ENCODE results near the gene IL1RAPL1.

DNA sequence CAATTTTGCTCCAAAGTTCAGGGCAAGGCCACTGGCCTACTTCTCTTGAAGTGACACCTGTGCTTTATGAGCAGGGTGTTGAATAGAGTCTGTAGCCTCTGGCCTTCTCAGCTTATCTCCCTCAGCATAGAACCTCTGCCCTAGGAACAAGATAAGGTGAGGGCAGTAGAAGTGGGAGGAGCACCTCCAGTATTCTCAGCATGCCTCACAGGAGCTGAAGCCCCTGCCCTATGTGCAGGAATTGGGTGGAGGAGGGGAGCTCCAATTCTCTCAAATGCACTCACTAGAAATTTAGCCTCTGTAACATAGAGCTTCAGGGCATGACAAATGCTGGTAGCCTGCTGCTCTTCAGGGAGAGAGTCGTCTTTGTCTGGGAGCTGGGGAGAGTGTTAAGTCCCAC, 479.3 kb downstream of the IL1RAPL1 start:
- no peak for TF ChIP-seq ZNF274 (IDR thresholded peaks at IDR 0.05; ENCODE audit: low read depth, low read length)
- no peak for TF ChIP-seq YY1 (IDR thresholded peaks at IDR 0.05; ENCODE audit: insufficient read depth, insufficient read length)

Data from NT2/D1 (cell line).